HG03378 (cell line): ENCODE data around the gene VN1R5.

Source experiments
- ATAC-seq: cut with Tn5 transposase; IDR thresholded peaks from one replicate; pipeline ENCODE4 v1.9.1; 2021; ENCODE audit warnings: mild to moderate bottlenecking, moderate library complexity; ENCODE audit not compliant: unreplicated experiment

VN1R5 gene

GRCh38 chr1:247299723-247300381, 44.0 kb downstream of the VN1R5 start:
- no peak for ATAC-seq

GRCh38 chr1:247300491-247301175, 44.8 kb downstream of the VN1R5 start:
- no peak for ATAC-seq

- ATAC-seq: no peak
These were observed 45.3 kb downstream of the VN1R5 start for GRCh38 chr1:247301176-247301540.

- ATAC-seq: no peak
These were observed 47.3 kb downstream of the VN1R5 start for GRCh38 chr1:247303216-247303615.

GRCh38 chr1:247304031-247304430, 48.2 kb downstream of the VN1R5 start:
- ATAC-seq: no peak
